ENCODE measurements around the gene ROBO1. TPM values are rescaled to one million over a fixed set of nuclear protein-coding genes. Genes with fewer than 3 reads are reported as not detected.

Gene ROBO1
- total RNA-seq, 4 donors from 2014 or later = 8.6 to 26.3 (median 16.6) TPM

GRCh38 chr3:78992400-78992799 is 775.4 kb downstream of the ROBO1 start:
- no peaks in the 10 kb centered on the region for H3K36me3 ChIP-seq
- no peaks in the 10 kb centered on the region for H3K27me3 ChIP-seq
- intact Hi-C loops (cut with DNase I) = no loop called here
- no peak overlapping the region for H3K27ac ChIP-seq
- no peak overlapping the region for H3K4me3 ChIP-seq (replicated peaks in 1 of 3)
- TF ChIP-seq, protein P1, sequence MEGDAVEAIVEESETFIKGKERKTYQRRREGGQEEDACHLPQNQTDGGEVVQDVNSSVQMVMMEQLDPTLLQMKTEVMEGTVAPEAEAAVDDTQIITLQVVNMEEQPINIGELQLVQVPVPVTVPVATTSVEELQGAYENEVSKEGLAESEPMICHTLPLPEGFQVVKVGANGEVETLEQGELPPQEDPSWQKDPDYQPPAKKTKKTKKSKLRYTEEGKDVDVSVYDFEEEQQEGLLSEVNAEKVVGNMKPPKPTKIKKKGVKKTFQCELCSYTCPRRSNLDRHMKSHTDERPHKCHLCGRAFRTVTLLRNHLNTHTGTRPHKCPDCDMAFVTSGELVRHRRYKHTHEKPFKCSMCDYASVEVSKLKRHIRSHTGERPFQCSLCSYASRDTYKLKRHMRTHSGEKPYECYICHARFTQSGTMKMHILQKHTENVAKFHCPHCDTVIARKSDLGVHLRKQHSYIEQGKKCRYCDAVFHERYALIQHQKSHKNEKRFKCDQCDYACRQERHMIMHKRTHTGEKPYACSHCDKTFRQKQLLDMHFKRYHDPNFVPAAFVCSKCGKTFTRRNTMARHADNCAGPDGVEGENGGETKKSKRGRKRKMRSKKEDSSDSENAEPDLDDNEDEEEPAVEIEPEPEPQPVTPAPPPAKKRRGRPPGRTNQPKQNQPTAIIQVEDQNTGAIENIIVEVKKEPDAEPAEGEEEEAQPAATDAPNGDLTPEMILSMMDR (IDR thresholded peaks at IDR 0.05) = no peak
- no peak for TF ChIP-seq POLR2A (IDR thresholded peaks at IDR 0.05)
- DNase-seq = no peak
- no peaks in the 10 kb centered on the region for H3K4me1 ChIP-seq
- H3K9me3 ChIP-seq = no peaks in the 10 kb centered on the region

DNA sequence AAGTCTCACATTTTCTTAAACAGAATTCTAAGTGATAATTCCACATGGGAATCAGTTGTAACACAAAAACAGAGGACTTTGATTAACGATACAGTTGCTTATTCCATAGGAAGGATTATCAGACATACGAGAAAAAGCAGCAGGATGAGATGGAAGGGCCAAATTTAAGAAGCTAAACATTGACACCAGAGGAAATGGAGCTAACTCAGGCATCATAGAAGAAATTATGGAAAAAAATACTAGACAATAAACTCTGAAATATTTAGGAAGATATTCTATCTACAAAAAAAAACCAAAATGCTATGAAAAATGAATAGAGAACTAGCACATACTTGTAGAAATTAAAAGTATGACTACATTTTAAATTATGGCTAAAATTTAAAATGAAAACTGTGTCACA is 776.1 kb downstream of the ROBO1 start:
- TF ChIP-seq POLR2A (IDR thresholded peaks at IDR 0.05) = no peak
- TF ChIP-seq, protein P1 (IDR thresholded peaks at IDR 0.05) = no peak
- H3K4me3 ChIP-seq (replicated peaks in 1 of 3) = no peak overlapping the region
- no peak for DNase-seq
- no peaks in the 10 kb centered on the region for H3K4me1 ChIP-seq
- intact Hi-C loops (cut with DNase I) = no loop called here
- no peaks in the 10 kb centered on the region for H3K36me3 ChIP-seq
- no peaks in the 10 kb centered on the region for H3K27me3 ChIP-seq
- 90 to 92% methylated on average over 2 of the region's 2 CpGs for WGBS, 2 donors
- no peaks in the 10 kb centered on the region for H3K9me3 ChIP-seq
- H3K27ac ChIP-seq = no peak overlapping the region

GRCh38 chr3:78990156-78990555 is 777.6 kb downstream of the ROBO1 start:
- intact Hi-C loops (cut with DNase I) = no loop called here
- 90 to 91% methylated on average over 4 of the region's 4 CpGs for WGBS, 2 donors
- TF ChIP-seq, protein P1 (IDR thresholded peaks at IDR 0.05) = no peak
- TF ChIP-seq POLR2A (IDR thresholded peaks at IDR 0.05) = no peak
- Histone ChIP-seq H3K9me3 (no peaks in the 10 kb centered on the region), H3K36me3 (no peaks in the 10 kb centered on the region), H3K4me3 (replicated peaks in 1 of 3) (no peak overlapping the region), H3K27me3 (no peaks in the 10 kb centered on the region), H3K27ac (no peak overlapping the region), H3K4me1 (no peaks in the 10 kb centered on the region)
- no peak for DNase-seq

- Histone ChIP-seq H3K4me1 (no peaks in the 10 kb centered on the region), H3K9me3 (no peaks in the 10 kb centered on the region), H3K27me3 (no peaks in the 10 kb centered on the region), H3K27ac (no peak overlapping the region), H3K4me3 (replicated peaks in 1 of 3) (no peak overlapping the region), H3K36me3 (no peaks in the 10 kb centered on the region)
- DNase-seq = no peak
- intact Hi-C loops (cut with DNase I) = no loop called here
- TF ChIP-seq, protein P1 (IDR thresholded peaks at IDR 0.05) = peak in 3 of 6 experiments; percentile 26 to 42 (median 33)
- TF ChIP-seq POLR2A (IDR thresholded peaks at IDR 0.05) = no peak
These were observed 779.5 kb downstream of the ROBO1 start for GRCh38 chr3:78988324-78988723.

DNA sequence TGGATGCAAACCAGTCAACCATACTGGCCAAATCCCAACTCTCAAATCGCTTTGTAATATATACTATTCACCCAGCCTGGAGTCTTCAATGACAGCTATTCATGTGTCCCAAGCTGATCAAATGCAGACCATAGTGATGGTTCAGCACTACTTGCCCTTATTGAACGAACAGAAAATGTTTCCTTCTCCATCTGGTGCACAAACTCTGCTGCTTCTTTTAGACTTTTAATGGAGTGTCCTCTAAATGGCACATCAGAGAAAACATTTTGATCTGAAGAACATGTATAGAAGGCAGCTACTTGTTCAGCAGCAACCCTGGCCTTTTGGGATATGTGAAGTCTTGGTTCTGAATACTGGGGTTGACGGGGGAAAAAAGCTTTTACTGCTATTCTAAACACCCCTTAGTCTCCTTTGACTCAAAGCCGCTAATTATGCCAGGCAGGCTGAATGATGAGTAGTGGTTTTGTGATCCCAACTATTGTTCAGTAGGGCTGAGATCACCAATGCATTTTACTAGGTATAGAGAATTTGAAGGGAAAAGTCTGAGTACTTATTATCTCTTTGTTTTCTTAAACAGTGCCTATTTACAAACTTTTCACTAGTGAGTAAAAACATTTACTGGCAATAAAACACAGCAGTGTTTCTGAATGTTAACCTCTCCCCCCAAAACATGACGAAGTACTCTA is 781.2 kb downstream of the ROBO1 start:
- TF ChIP-seq, protein P1 (IDR thresholded peaks at IDR 0.05) = no peak
- TF ChIP-seq POLR2A (IDR thresholded peaks at IDR 0.05) = no peak
- intact Hi-C loops (cut with DNase I) = no loop called here
- Histone ChIP-seq H3K4me1 (no peaks in the 10 kb centered on the region), H3K4me3 (replicated peaks in 1 of 3) (no peak overlapping the region), H3K9me3 (no peaks in the 10 kb centered on the region), H3K27me3 (no peaks in the 10 kb centered on the region), H3K27ac (no peak overlapping the region), H3K36me3 (no peaks in the 10 kb centered on the region)
- 63 to 64% methylated on average over 5 of the region's 5 CpGs for WGBS, 2 donors
- no peak for DNase-seq

Measured in thyroid gland (tissue), 4 donors.